Effector memory CD8-positive, alpha-beta T cell (primary cell): Measurements from ENCODE around the gene SPATA6L.
A peak's percentile ranks its signal among the peaks of the same experiment; 100 is the strongest.

Experiments
- ATAC-seq: fragments of 150-1000 bp; cut with Tn5 transposase; replicated peaks from 2 replicates; pipeline ENCODE4 v1.10.0; 2021; ENCODE audit warnings: mild to moderate bottlenecking, moderate library complexity
- DNase-seq, 3 experiments: peaks; one replicate each; pipeline ENCODE4 v3.0.0; 2021
- H3K27ac Mint-ChIP-seq, 2 donors: one replicate each; pipeline ENCODE4 v1.8.0; 2022; ENCODE audit warnings: mild to moderate bottlenecking in 2 of 2, mixed read lengths in 2 of 2, moderate library complexity in 2 of 2
- H3K27me3 Mint-ChIP-seq, 2 donors: one replicate each; pipeline ENCODE4 v1.8.0; 2022; ENCODE audit warnings: mixed read lengths in 2 of 2
- H3K36me3 Mint-ChIP-seq: one replicate; pipeline ENCODE4 v1.8.0; 2022; ENCODE audit warnings: mild to moderate bottlenecking, moderate library complexity, mixed read lengths; ENCODE audit not compliant: insufficient read depth
- H3K4me1 Mint-ChIP-seq, 2 donors: one replicate each; pipeline ENCODE4 v1.8.0; 2022; ENCODE audit warnings: low read depth in 2 of 2, mixed read lengths in 2 of 2
- H3K4me3 Mint-ChIP-seq, 2 donors: one replicate each; pipeline ENCODE4 v1.8.0; 2022; ENCODE audit warnings: mild to moderate bottlenecking in 2 of 2, mixed read lengths in 2 of 2, moderate library complexity in 2 of 2
- H3K9me3 Mint-ChIP-seq, 2 donors: one replicate each; pipeline ENCODE4 v1.8.0; 2022; ENCODE audit warnings: mixed read lengths in 2 of 2

Gene SPATA6L

GRCh38 chr9:4689021-4689420 lies 22.7 kb upstream of the SPATA6L start:
- DNase-seq (no peak), ATAC-seq (no peak)
- Mint-ChIP-seq H3K4me3 (no peak overlapping the region), H3K36me3 (peaks cover 32% of the 10 kb centered on the region), H3K27ac (no peak overlapping the region), H3K4me1 (peaks cover 15 to 37% of the 10 kb centered on the region in 2 donors), H3K9me3 (no peaks in the 10 kb centered on the region), H3K27me3 (no peaks in the 10 kb centered on the region)

- Mint-ChIP-seq H3K4me1 (peaks cover 17 to 39% of the 10 kb centered on the region in 2 donors), H3K36me3 (peaks cover 29% of the 10 kb centered on the region), H3K27ac (peak overlapping the region in 1 of 2 donors; percentile 56), H3K27me3 (no peaks in the 10 kb centered on the region), H3K9me3 (no peaks in the 10 kb centered on the region), H3K4me3 (no peak overlapping the region)
- ATAC-seq (no peak), DNase-seq (no peak)
Measured at GRCh38 chr9:4686584-4686983, 20.3 kb upstream of the SPATA6L start.

- Mint-ChIP-seq H3K27ac (peak overlapping the region in 1 of 2 donors; percentile 22), H3K9me3 (no peaks in the 10 kb centered on the region), H3K4me1 (peaks cover 13 to 39% of the 10 kb centered on the region in 2 donors), H3K4me3 (no peak overlapping the region), H3K27me3 (no peaks in the 10 kb centered on the region), H3K36me3 (peaks cover 29% of the 10 kb centered on the region)
- no peak for DNase-seq
- no peak for ATAC-seq
Measured at GRCh38 chr9:4686112-4686511, 19.8 kb upstream of the SPATA6L start.

GRCh38 chr9:4684820-4685219 lies 18.5 kb upstream of the SPATA6L start:
- Mint-ChIP-seq H3K27ac (peak overlapping the region in 1 of 2 donors; percentile 47), H3K4me3 (no peak overlapping the region), H3K4me1 (peaks cover 10 to 32% of the 10 kb centered on the region in 2 donors), H3K36me3 (peaks cover 24% of the 10 kb centered on the region), H3K27me3 (no peaks in the 10 kb centered on the region), H3K9me3 (no peaks in the 10 kb centered on the region)
- ATAC-seq = no peak
- no peak for DNase-seq

- no peak overlapping the region for H3K27ac Mint-ChIP-seq
- DNase-seq (no peak), ATAC-seq (no peak)
- peaks cover 0 to 2% of the 10 kb centered on the region in 2 donors for H3K27me3 Mint-ChIP-seq
- no peaks in the 10 kb centered on the region for H3K9me3 Mint-ChIP-seq
- H3K4me1 Mint-ChIP-seq = peaks cover 10 to 20% of the 10 kb centered on the region in 2 donors
- no peak overlapping the region for H3K4me3 Mint-ChIP-seq
- peaks cover 11% of the 10 kb centered on the region for H3K36me3 Mint-ChIP-seq
Measured at GRCh38 chr9:4680750-4681149, 14.5 kb upstream of the SPATA6L start.

GRCh38 chr9:4680173-4680525 lies 13.9 kb upstream of the SPATA6L start:
- DNase-seq = no peak
- Mint-ChIP-seq H3K9me3 (no peaks in the 10 kb centered on the region), H3K27ac (no peak overlapping the region), H3K4me1 (peaks cover 10 to 16% of the 10 kb centered on the region in 2 donors), H3K4me3 (no peak overlapping the region), H3K27me3 (peaks cover 0 to 4% of the 10 kb centered on the region in 2 donors), H3K36me3 (peaks cover 6% of the 10 kb centered on the region)
- no peak for ATAC-seq

- no peak within 1 kb of the TSS for H3K27ac Mint-ChIP-seq
- DNase-seq = peak; percentile 100
- H3K4me3 Mint-ChIP-seq = no peak within 1 kb of the TSS
- no peaks in the 10 kb centered on the region for H3K9me3 Mint-ChIP-seq
- H3K4me1 Mint-ChIP-seq = peaks cover 6 to 10% of the 10 kb centered on the region in 2 donors
- H3K36me3 Mint-ChIP-seq = peaks cover 2% of the 10 kb centered on the region
- peaks cover 0 to 4% of the 10 kb centered on the region in 2 donors for H3K27me3 Mint-ChIP-seq
- ATAC-seq = peak; percentile 93
Measured at GRCh38 chr9:4679268-4680172, 13.2 kb upstream of the SPATA6L start, which contains the start of gene CDC37L1. TSS of gene CDC37L1 (plus strand) at chr9:4679569. CDS start at chr9:4679768, 199 bp downstream.

GRCh38 chr9:4678679-4679267 lies 12.5 kb upstream of the SPATA6L start:
- Mint-ChIP-seq H3K27ac (no peak overlapping the region), H3K36me3 (no peaks in the 10 kb centered on the region), H3K27me3 (peaks cover 0 to 4% of the 10 kb centered on the region in 2 donors), H3K4me3 (no peak overlapping the region), H3K4me1 (peaks cover 4 to 7% of the 10 kb centered on the region in 2 donors), H3K9me3 (no peaks in the 10 kb centered on the region)
- ATAC-seq = peak; percentile 35
- peak in 2 of 3 experiments; percentile 39 to 40 for DNase-seq

GRCh38 chr9:4677392-4677791 lies 11.1 kb upstream of the SPATA6L start:
- Mint-ChIP-seq H3K4me1 (no peaks in the 10 kb centered on the region), H3K27me3 (peaks cover 0 to 4% of the 10 kb centered on the region in 2 donors), H3K9me3 (no peaks in the 10 kb centered on the region), H3K36me3 (no peaks in the 10 kb centered on the region), H3K27ac (no peak overlapping the region), H3K4me3 (no peak overlapping the region)
- DNase-seq = no peak
- ATAC-seq = no peak

GRCh38 chr9:4674783-4675182 lies 8.5 kb upstream of the SPATA6L start:
- no peak for ATAC-seq
- H3K27ac Mint-ChIP-seq = no peak overlapping the region
- peaks cover 0 to 4% of the 10 kb centered on the region in 2 donors for H3K27me3 Mint-ChIP-seq
- DNase-seq = no peak
- no peaks in the 10 kb centered on the region for H3K4me1 Mint-ChIP-seq
- no peaks in the 10 kb centered on the region for H3K36me3 Mint-ChIP-seq
- H3K9me3 Mint-ChIP-seq = no peaks in the 10 kb centered on the region
- no peak overlapping the region for H3K4me3 Mint-ChIP-seq

- H3K4me1 Mint-ChIP-seq = peaks cover 0 to 7% of the 10 kb centered on the region in 2 donors
- peaks cover 0 to 4% of the 10 kb centered on the region in 2 donors for H3K27me3 Mint-ChIP-seq
- no peaks in the 10 kb centered on the region for H3K36me3 Mint-ChIP-seq
- H3K9me3 Mint-ChIP-seq = no peaks in the 10 kb centered on the region
- H3K27ac Mint-ChIP-seq = no peak overlapping the region
- ATAC-seq (no peak), DNase-seq (no peak)
- H3K4me3 Mint-ChIP-seq = no peak overlapping the region
Measured at GRCh38 chr9:4671737-4672136, 5.5 kb upstream of the SPATA6L start.

GRCh38 chr9:4670591-4670990 lies 4.3 kb upstream of the SPATA6L start:
- ATAC-seq = no peak
- no peak for DNase-seq
- H3K9me3 Mint-ChIP-seq = no peaks in the 10 kb centered on the region
- H3K4me3 Mint-ChIP-seq = no peak overlapping the region
- no peak overlapping the region for H3K27ac Mint-ChIP-seq
- H3K36me3 Mint-ChIP-seq = no peaks in the 10 kb centered on the region
- peaks cover 0 to 1% of the 10 kb centered on the region in 2 donors for H3K27me3 Mint-ChIP-seq
- H3K4me1 Mint-ChIP-seq = peaks cover 7 to 19% of the 10 kb centered on the region in 2 donors

GRCh38 chr9:4669890-4670289 lies 3.6 kb upstream of the SPATA6L start:
- Mint-ChIP-seq H3K4me3 (no peak overlapping the region), H3K27me3 (no peaks in the 10 kb centered on the region), H3K9me3 (no peaks in the 10 kb centered on the region), H3K36me3 (no peaks in the 10 kb centered on the region), H3K27ac (no peak overlapping the region), H3K4me1 (peaks cover 10 to 26% of the 10 kb centered on the region in 2 donors)
- DNase-seq (no peak), ATAC-seq (no peak)

GRCh38 chr9:4668604-4669003 lies 2.3 kb upstream of the SPATA6L start:
- DNase-seq (no peak), ATAC-seq (no peak)
- H3K27ac Mint-ChIP-seq = no peak overlapping the region
- H3K4me3 Mint-ChIP-seq = no peak overlapping the region
- no peaks in the 10 kb centered on the region for H3K27me3 Mint-ChIP-seq
- H3K4me1 Mint-ChIP-seq = peaks cover 21 to 38% of the 10 kb centered on the region in 2 donors
- H3K9me3 Mint-ChIP-seq = no peaks in the 10 kb centered on the region
- no peaks in the 10 kb centered on the region for H3K36me3 Mint-ChIP-seq
